ENCODE measurements around the gene TAT.
A peak's percentile ranks its signal among the peaks of the same experiment; 100 is the strongest.
"Not testable (repeated sequence)": the region's sequence is repeated elsewhere in the genome, so short reads cannot be mapped to it uniquely, and the experiment has no call there.

TAT gene

GRCh38 chr16:71576971-71577370 is at the start of gene TAT:
Gene TAT (minus strand): TSS chr16:71577092. CDS start chr16:71576415, 677 bp downstream.
- DNase-seq: no peak

- no peak for DNase-seq
Observed at GRCh38 chr16:71626018-71626857, 49.3 kb upstream of the TAT start, which contains the start of gene MARVELD3. Gene MARVELD3 (plus strand): TSS chr16:71626184. CDS start chr16:71626230, 46 bp downstream.

DNA sequence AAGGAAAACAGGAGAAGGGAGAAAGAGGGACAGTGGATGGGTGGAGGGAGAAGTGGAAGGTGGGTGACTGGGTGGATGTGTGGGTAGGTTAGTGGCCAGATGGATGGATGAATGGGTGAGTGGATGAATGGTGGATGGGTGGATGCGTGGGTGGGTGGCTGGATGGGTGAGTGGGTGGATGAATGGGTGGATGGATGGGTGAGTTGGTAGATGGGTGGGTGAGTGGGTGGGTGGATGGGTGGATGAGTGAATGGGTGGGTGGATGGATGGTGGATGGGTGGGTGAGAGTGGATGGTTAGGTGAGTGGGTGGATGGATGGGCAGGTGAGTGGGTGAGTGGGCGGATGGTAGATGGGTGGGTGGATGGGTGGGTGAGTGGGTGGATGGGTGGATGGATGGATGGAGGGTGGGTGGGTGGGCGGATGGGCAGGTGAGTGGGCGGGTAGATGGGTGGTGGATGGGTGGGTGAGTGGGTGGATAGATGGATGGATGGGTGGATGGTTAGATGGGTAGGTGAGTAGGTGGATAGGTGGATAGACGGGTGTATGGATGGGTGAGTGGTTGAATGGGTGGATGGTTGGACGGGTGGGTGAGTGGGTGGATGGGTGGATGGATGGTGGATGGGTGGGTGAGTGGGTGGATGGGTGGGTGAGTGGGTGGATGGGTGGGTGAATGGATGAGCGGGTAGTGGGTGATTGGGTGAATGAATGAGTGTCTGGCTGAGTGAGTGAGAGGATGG is 48.4 kb upstream of the TAT start:
- no peak for DNase-seq

DNA sequence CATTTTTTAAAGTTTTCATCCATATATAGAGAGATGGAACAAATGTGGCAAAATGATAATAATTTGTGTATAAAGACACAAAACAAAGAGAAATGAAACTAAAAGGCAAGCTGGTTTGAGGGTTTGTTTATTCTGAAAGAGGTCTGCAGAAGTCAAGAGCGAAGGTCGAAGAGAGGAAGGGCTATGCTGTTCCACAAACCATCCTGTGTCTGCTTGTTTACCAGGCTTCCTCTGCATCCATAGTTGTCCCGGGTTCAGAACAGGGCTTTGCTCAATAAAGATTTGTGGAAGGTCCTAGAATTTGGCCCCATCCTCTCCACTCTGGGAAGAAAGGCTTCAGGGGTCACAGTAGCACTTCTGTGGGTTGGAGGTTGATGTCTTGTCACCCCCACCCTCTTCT is 46.7 kb upstream of the TAT start:
- DNase-seq: no peak

DNA sequence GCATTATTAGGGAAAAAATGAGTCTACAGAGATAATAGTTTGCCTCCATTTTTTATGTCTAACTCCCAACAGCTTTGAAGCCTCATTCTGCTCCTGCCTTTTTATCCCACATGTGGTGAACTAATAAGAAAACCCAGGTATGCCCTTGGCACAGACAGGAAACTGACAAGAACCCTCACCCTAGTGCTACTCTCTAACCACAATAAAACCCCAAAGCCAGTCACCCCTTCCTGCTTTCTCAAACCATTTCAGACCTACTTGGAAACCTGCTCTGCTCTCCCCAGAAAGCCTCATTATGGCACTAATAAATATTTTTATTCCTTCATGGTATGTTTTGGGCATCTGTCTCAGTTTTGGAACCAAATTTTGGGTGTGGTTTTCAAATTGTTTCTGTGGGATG is 45.2 kb upstream of the TAT start:
- DNase-seq: no peak

DNA sequence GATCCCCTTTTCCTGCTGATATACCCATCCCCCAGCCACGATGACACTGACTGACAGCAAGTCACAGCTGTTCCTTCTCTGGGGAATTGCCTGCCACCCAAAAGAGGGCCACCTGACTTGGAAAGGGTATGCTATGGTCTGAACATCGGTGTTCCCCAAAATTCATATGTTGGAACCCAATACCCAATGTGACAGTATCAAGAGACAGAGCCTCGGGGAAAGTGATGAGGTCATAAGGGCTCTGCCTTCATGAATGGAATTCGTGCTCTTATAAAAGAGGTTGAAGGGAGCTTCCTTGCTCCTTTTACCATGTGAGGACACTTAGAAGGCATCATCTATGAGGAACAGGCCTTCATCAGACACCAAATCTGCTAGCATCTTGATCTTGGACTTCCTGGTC is 41.5 kb upstream of the TAT start:
- no peak for DNase-seq

DNA sequence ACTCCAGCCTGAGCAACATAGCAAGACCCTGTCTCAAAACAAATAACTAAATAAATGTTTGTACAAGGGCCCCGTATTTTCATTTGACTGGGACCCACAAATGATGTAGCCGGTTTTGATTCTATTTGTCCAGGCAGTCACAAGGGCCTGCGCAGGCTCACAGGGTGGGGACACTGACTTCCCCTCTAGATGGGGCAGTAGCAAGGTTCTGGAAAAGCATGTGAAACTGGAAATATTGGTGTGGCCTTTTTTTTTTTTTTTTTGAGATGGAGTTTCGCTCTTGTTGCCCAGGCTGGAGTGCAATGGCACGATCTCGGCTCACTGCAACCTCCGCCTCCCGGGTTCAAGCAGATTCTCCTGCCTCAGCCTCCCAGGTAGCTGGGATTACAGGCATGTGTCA is 38.1 kb upstream of the TAT start:
- not testable (repeated sequence) for DNase-seq

DNA sequence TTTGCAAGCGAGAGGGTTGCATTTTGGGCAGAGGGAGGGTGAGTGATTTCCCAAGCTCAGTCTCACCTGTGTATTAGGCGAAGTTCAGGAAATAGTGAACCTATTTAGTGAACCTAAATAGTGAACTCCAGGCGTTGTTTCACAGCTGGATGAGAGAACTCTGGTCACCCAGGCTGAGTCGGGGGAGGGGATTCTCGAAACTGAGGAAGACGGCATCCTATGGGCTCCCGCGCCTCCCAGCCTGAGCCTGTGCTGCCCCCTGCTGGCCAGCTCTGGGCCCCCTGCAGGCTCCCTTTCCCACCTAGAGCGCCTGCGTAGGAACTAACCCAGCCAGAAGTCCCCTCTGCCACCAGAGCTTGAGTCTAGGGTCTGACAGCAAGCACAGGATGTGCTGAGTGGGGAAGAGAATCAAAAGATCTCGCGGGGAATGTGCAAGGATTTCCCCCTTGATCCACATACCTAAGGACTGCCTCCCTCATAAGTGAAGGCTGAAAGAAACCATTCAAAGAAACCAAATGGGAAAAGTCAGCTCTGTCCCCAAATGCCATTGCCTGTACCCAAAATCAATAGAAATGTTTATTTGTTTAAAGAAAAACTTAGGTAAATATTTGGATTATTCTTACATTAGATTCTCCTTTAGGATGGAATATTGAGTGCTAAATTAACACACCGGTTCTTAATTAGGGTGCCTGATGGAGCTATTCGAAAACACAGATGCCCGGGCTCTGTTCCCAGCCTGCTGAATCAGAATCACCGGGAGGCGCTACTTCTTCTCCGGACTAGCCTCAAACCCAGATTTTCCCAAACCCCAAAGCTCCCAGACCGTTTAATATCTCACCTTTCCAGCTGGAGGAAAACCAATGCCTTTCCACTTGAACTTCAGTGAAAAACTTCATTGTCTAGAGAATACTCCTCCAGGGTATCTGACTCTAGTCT is 34.3 kb upstream of the TAT start:
- DNase-seq: peak; percentile 26

GRCh38 chr16:71610447-71610846 is 33.6 kb upstream of the TAT start:
- DNase-seq: no peak

DNA sequence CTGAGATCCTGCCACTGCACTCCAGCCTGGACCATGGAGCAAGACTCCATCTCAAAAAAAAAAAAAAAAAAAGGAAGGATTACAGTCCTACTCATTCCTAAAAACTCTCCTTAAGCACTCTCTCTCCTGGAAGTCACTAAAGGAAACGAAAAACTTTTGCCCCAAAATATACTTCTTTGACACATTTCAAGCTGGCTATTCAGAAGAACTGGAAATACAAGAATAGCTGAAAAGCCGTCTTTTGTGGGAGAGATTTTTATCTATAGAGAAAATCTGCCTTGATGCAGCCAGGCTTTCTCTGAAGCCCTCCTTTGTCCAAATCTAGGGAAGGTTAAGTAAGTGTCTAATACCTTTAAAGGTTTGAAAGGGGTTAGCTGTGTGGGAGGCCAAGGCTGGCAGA is 32.2 kb upstream of the TAT start:
- no peak for DNase-seq

DNA sequence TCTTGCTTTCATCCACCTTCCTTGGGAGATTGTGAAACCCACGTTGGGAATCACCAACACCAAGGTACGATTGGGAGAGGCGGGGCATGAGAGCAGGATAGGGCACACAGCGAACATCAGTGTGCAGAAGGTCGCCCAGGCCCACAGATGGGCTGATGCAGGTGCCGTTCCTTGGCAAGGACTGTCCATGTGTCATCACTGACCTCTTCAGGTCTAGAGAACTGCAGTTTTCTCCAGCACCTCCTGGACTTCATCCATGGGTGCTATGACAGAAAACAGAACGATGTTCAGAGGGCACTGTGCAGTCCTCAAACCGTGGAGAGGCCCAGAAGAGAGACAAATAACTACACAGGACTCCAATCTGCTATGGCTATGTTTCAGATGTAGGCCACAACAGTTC is 23.9 kb upstream of the TAT start:
- no peak for DNase-seq

DNA sequence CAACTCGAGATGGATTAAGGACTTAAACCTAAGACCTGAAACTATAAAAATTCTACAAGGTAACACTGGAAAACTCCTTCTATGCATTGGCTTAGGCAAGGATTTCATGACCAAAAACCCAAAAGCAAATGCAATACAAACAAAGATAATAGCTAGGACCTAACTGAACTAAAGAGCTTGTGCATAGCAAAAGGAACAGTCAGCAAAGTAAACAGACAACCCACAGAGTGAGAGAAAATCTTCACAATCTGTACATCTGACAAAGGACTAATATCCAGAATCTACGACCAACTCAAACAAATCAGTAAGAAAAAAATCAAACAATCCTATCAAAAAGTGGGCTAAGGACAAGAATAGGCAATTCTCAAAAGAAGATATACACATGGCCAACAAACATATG is 21.5 kb upstream of the TAT start:
- DNase-seq: not testable (repeated sequence)

DNA sequence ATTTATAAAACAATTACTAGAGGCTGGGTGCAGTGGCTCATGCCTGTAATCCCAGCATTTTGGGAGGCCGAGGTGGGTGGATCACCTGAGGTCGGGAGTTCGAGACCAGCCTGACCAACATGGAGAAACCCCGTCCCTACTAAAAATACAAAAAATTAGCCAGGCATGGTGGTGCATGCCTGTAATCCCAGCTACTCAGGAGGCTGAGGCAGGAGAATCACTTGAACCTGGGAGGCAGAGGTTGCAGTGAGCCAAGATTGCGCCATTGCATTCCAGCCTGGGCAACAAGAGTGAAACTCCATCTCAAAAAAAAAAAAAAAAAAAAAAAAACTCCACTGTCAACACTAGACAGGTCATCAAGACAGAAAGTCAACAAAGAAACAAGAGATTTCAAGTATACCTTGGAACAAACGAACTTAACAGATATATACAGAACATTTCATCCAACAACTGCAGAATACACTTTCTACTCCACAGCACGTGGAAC is 18.5 kb upstream of the TAT start:
- DNase-seq: not testable (repeated sequence)

GRCh38 chr16:71594000-71594646 is 17.2 kb upstream of the TAT start:
- DNase-seq: no peak

- no peak for DNase-seq
Observed at GRCh38 chr16:71593048-71593999, 16.4 kb upstream of the TAT start.

GRCh38 chr16:71591917-71592316 is 15.0 kb upstream of the TAT start:
- no peak for DNase-seq

- DNase-seq: no peak
Observed at GRCh38 chr16:71590584-71590983, 13.7 kb upstream of the TAT start.

DNA sequence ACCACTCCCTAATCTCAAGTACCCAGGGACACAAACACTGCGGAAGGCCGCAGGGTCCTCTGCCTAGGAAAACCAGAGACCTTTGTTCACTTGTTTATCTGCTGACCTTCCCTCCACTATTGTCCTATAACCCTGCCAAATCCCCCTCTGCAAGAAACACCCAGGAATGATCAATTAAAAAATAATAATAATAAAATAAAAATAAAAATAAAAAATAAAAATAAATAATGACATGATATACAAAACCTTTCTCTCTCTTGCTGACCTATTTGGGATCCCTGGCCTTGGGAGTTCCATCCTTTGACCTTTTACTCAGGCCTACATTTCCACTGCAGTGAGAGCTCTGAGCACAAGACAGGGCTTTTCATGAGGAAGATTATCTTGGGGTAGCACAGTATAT is 13.2 kb upstream of the TAT start:
- not testable (repeated sequence) for DNase-seq

- not testable (repeated sequence) for DNase-seq
Observed at GRCh38 chr16:71589334-71589733, 12.4 kb upstream of the TAT start.

GRCh38 chr16:71585318-71585703 is 8.4 kb upstream of the TAT start:
- DNase-seq: no peak

Data from NCI-H2227 treated with DMSO at 0.1 percent for 48 hours (cell line).